Lung (tissue), 12 donors: ENCODE measurements around the gene LNX1. TPM values are rescaled to one million over a fixed set of nuclear protein-coding genes. Genes with fewer than 3 reads are reported as not detected.

Source experiments
- ATAC-seq: fragments of 200-7000 bp; cut with Tn5 transposase; one replicate; pipeline ENCODE4 v1.9.1; 2020; ENCODE audit warnings: moderate number of reproducible peaks; ENCODE audit not compliant: insufficient read depth, low FRiP score
- DNase-seq, 3 donors: peaks; one replicate each; pipeline ENCODE4 v3.0.0-alpha.2; 2013 to 2017
- H3K27ac ChIP-seq, 2 donors: one replicate each; pipeline ENCODE4 v1.5.1; 2013; ENCODE audit warnings: mild to moderate bottlenecking in 2 of 2, moderate library complexity in 2 of 2, control low read depth in 1 of 2, inconsistent platforms in 1 of 2, low read depth in 1 of 2, low read length in 1 of 2
- H3K27me3 ChIP-seq, 3 donors: one replicate each; pipeline ENCODE4 v1.5.1; 2013; ENCODE audit warnings: low read length in 2 of 3; ENCODE audit not compliant: control insufficient read depth in 3 of 3, insufficient read depth in 3 of 3
- H3K36me3 ChIP-seq, 4 donors: one replicate each; pipeline ENCODE4 v1.5.1; 2013; ENCODE audit warnings: low read length in 4 of 4, mild to moderate bottlenecking in 1 of 4, moderate library complexity in 1 of 4; ENCODE audit not compliant: control insufficient read depth in 4 of 4, insufficient read depth in 4 of 4
- H3K4me1 ChIP-seq, 5 donors: one replicate each; pipeline ENCODE4 v1.5.1; 2013; ENCODE audit warnings: low read length in 5 of 5, mild to moderate bottlenecking in 2 of 5, moderate library complexity in 1 of 5; ENCODE audit not compliant: control insufficient read depth in 5 of 5, insufficient read depth in 5 of 5
- H3K4me3 ChIP-seq: one replicate; pipeline ENCODE4 v1.5.1; 2013; ENCODE audit warnings: mild to moderate bottlenecking, control low read depth, moderate library complexity
- H3K9ac ChIP-seq, 2 donors: one replicate each; pipeline ENCODE4 v1.5.1; 2013; ENCODE audit warnings: low read length in 2 of 2, control low read depth in 1 of 2; ENCODE audit not compliant: insufficient read depth in 1 of 2
- H3K9me3 ChIP-seq, 4 donors: one replicate each; pipeline ENCODE4 v1.5.1; 2013; ENCODE audit warnings: low read length in 3 of 4, mild to moderate bottlenecking in 1 of 4, moderate library complexity in 1 of 4; ENCODE audit not compliant: control insufficient read depth in 4 of 4, insufficient read depth in 3 of 4
- CTCF ChIP-seq: IDR thresholded peaks from 2 replicates; pipeline ENCODE4 v1.5.1; 2012; ENCODE audit warnings: mild to moderate bottlenecking; ENCODE audit errors: control extremely low read depth, extremely low read depth
- WGBS, 2 donors: extraction: QIAGEN DNeasy Blood & Tissue Kit; methylation state at CpG; one replicate each; pipeline ENCODE4 v1.1.7; 2013; 5-methylcytosine and 5-hydroxymethylcytosine counted together
- polyA plus RNA-seq, 2 donors: library from polyadenylated mRNA; stranded (reverse); fragments of 200-250 nt; gene quantifications; one replicate each; pipeline ENCODE4 v1.2.1, GENCODE V29; 2013
- total RNA-seq, 2 donors: library from RNA; depleted of rRNA in 1 of 2; stranded (reverse); fragments of >200 nt in 1 of 2; gene quantifications; one replicate each; pipeline ENCODE4 v1.2.1, GENCODE V29; 2014 to 2021
- donor health status: control.
- donor health status: control.
- donor health status: Bipolar disorder and iron deficiency.
- donor health status: healthy.
- donor health status: DM: yes; HTN: yes; CAD: no.

Gene LNX1
- total and polyA plus RNA-seq, 4 donors: 1.4 to 5.2 (median 3.2) TPM

- Histone ChIP-seq H3K27ac (no peak overlapping the region), H3K36me3 (no peaks in the 10 kb centered on the region), H3K9ac (no peak overlapping the region), H3K9me3 (no peaks in the 10 kb centered on the region), H3K4me1 (no peaks in the 10 kb centered on the region), H3K27me3 (no peaks in the 10 kb centered on the region), H3K4me3 (no peak overlapping the region)
- ATAC-seq (no peak), DNase-seq (no peak)
- TF ChIP-seq CTCF: no peak
- 0% methylated on average over 1 of the region's 1 CpG for WGBS, 2 donors
Measured at GRCh38 chr4:53514509-53514908, 76.8 kb downstream of the LNX1 start.

DNA sequence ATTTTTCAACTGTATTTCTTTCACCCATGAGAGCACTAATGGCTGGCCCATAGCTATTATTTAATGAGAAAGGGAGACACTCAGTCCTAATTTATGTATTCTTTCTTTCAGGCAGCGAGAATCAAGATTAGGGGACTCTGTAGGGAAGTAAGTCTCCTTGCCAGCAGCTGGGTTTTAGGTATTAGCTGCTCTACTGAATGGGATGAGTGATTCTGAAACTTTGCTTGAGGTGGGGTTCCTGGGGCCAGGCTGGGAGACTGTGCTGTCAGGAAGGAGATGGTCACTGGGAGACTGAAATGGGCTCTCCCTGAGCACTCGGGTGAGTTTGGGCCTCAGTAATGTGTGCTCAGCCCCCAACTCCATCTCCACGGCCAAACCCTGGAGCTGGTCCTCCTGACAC is 78.7 kb downstream of the LNX1 start:
- no peak overlapping the region for H3K9ac ChIP-seq
- H3K27me3 ChIP-seq: no peaks in the 10 kb centered on the region
- H3K4me3 ChIP-seq: no peak overlapping the region
- no peak for TF ChIP-seq CTCF
- H3K36me3 ChIP-seq: no peaks in the 10 kb centered on the region
- DNase-seq (no peak), ATAC-seq (no peak)
- 30% methylated on average over 3 of the region's 3 CpGs for WGBS, 2 donors
- no peaks in the 10 kb centered on the region for H3K4me1 ChIP-seq
- H3K27ac ChIP-seq: no peak overlapping the region
- H3K9me3 ChIP-seq: no peaks in the 10 kb centered on the region

DNA sequence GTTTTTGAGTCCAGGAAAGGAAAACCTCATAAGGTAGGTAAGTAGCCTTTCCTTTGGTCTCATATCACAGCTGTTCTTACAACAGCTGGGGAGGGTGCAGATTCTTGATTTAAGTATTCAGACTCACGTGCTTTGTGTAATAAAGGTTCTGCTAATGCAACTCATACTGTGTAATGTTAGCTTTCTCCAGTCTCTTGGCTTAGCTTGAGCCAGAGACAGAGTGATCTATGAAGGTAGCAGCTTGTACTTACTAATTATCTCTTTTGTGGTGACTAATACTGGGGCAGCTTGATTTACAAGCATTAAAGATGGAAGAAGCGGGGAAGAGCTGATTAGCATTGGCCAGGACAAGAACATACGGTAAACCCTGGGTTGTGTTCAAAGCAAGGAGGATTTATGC is 80.3 kb downstream of the LNX1 start:
- DNase-seq: no peak
- Histone ChIP-seq H3K4me1 (no peaks in the 10 kb centered on the region), H3K9ac (no peak overlapping the region), H3K36me3 (no peaks in the 10 kb centered on the region), H3K9me3 (no peaks in the 10 kb centered on the region), H3K27me3 (no peaks in the 10 kb centered on the region), H3K4me3 (no peak overlapping the region), H3K27ac (no peak overlapping the region)
- 29 to 32% methylated on average over 3 of the region's 3 CpGs for WGBS, 2 donors
- TF ChIP-seq CTCF: no peak
- ATAC-seq: no peak

- no peak for TF ChIP-seq CTCF
- H3K4me3 ChIP-seq: no peak overlapping the region
- DNase-seq (no peak), ATAC-seq (no peak)
- H3K9me3 ChIP-seq: no peaks in the 10 kb centered on the region
- no peaks in the 10 kb centered on the region for H3K36me3 ChIP-seq
- no peaks in the 10 kb centered on the region for H3K27me3 ChIP-seq
- H3K9ac ChIP-seq: no peak overlapping the region
- no peak overlapping the region for H3K27ac ChIP-seq
- H3K4me1 ChIP-seq: no peaks in the 10 kb centered on the region
- 27 to 29% methylated on average over 5 of the region's 5 CpGs for WGBS, 2 donors
Measured at GRCh38 chr4:53510321-53510720, 81.0 kb downstream of the LNX1 start.
